Kidney epithelial cell (primary cell): ENCODE measurements around the gene SLC26A8. TPM values are rescaled to one million over a fixed set of nuclear protein-coding genes. Genes with fewer than 3 reads are reported as not detected.
"Not testable (repeated sequence)": the region's sequence is repeated elsewhere in the genome, so short reads cannot be mapped to it uniquely, and the experiment has no call there.

Source experiments
- DNase-seq: peaks from one replicate; pipeline ENCODE4 v3.0.0-alpha.2; 2010; ENCODE audit warnings: low read depth
- H3K27me3 ChIP-seq: 2 replicates; pipeline ENCODE4 v1.6.0; 2011; ENCODE audit warnings: low read length; ENCODE audit not compliant: control insufficient read depth, insufficient read depth
- H3K36me3 ChIP-seq: 2 replicates; pipeline ENCODE4 v1.5.1; 2011; ENCODE audit warnings: low read length; ENCODE audit not compliant: control insufficient read depth, insufficient read depth
- H3K4me3 ChIP-seq: 2 replicates; pipeline ENCODE4 v1.5.1; 2011; ENCODE audit warnings: low read depth, mild to moderate bottlenecking, control low read depth, low read length
- CTCF ChIP-seq: IDR thresholded peaks from 2 replicates; pipeline ENCODE4 v1.5.1; 2011; ENCODE audit warnings: mild to moderate bottlenecking, moderate library complexity, low read length, control low read depth, inconsistent platforms; ENCODE audit not compliant: insufficient read depth, poor library complexity, severe bottlenecking
- total RNA-seq: library from RNA; depleted of rRNA; stranded (reverse); fragments of >200 nt; gene quantifications from 2 replicates; pipeline ENCODE4 v1.2.3, GENCODE V29; 2015

SLC26A8 gene
- total RNA-seq, 1 donor from 2014 or later = not detected

DNA sequence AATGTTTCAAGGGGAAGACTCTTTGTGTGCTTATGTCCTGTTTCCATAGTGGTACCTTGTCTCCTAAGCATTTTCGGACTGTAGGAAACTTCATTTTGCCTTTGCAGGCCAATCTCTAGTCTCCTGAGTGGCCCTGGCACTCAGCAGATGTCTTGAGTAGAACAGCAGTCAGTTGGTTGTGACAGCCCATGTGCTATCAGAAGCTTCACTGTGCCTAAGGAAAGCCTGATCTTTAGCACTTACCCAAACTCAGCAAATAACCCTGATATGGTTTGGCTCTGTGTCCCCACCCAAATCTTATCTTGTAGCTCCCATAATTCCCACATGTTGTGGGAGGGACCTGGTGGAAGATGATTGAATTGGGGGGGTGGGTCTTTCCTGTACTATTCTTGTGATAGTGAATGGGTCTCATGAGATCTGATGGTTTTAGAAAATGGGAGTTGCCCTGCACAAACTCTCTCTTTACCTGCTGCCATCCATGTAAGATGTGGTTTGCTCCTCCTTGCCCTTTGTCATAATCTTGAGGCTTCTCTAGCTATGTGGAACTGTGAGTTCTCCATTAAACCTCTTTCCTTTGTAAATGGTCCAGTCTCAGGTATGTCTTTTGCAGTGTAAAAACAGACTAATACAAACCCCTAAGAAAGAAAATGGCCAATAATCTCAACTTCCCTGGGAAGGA, 87.6 kb downstream of the SLC26A8 start:
- DNase-seq = no peak

GRCh38 chr6:35935469-35935868, 89.0 kb downstream of the SLC26A8 start:
- Histone ChIP-seq H3K4me3 (no peak overlapping the region), H3K36me3 (no peaks in the 10 kb centered on the region), H3K27me3 (no peaks in the 10 kb centered on the region)
- TF ChIP-seq CTCF = no peak
- DNase-seq = no peak

More for the DNA sequence above, 87.6 kb downstream of the SLC26A8 start:
- no peaks in the 10 kb centered on the region for H3K36me3 ChIP-seq
- TF ChIP-seq CTCF = no peak
- H3K27me3 ChIP-seq = no peaks in the 10 kb centered on the region
- no peak overlapping the region for H3K4me3 ChIP-seq

- DNase-seq = no peak
- no peak for TF ChIP-seq CTCF
- Histone ChIP-seq H3K4me3 (no peak overlapping the region), H3K27me3 (no peaks in the 10 kb centered on the region), H3K36me3 (no peaks in the 10 kb centered on the region)
Measured at GRCh38 chr6:35933844-35934243, 90.6 kb downstream of the SLC26A8 start.

GRCh38 chr6:35931873-35932272, 92.6 kb downstream of the SLC26A8 start:
- not testable (repeated sequence) for H3K36me3 ChIP-seq, H3K27me3 ChIP-seq, DNase-seq, H3K4me3 ChIP-seq

DNA sequence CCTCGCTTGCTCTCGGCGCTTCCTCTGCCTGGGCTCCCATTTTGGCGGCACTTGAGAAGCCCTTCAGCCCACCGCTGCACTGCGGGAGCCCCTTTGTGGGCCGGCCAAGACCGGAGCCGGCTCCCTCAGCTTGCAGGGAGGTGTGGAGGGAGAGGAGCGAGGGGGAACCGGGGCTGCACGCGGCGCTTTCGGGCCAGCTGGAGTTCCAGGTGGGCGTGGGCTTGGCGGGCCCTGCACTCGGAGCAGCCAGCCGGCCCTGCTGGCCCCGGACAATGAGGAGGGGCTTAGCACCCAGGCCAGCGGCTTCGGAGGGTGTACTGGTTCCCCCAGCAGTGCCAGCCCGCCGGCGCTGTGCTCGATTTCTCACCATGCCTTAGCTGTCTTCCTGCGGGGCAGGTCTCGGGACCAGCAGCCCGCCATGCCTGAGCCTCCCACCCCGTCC, 93.3 kb downstream of the SLC26A8 start:
- Histone ChIP-seq H3K4me3 (no peak overlapping the region), H3K27me3 (no peaks in the 10 kb centered on the region), H3K36me3 (no peaks in the 10 kb centered on the region)
- no peak for DNase-seq
- TF ChIP-seq CTCF = no peak

DNA sequence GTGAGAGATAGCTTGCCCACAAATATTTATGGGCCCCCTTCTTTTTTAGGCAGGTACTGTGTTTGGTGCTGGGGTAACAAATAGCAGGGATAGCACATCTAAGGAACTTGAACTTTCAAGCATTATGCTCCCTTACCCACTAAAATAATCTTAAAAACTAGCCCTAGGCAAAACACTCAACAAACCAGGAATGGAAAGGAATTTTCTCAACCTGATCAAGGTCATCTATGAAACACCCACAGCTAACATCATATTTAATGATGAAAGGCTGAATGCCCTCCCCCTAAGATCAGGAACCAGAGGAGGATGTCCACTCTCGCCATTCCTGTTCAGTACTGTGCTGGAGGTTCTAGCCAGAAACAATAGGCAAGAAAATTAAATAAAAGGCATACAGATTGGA, 94.8 kb downstream of the SLC26A8 start:
- TF ChIP-seq CTCF = no peak
- Histone ChIP-seq H3K27me3 (no peaks in the 10 kb centered on the region), H3K36me3 (no peaks in the 10 kb centered on the region), H3K4me3 (no peak overlapping the region)
- DNase-seq = no peak
